ENCODE results near the gene ALDH5A1. TPM values are rescaled to one million over a fixed set of nuclear protein-coding genes. Genes with fewer than 3 reads are reported as not detected.

Gene ALDH5A1
- total RNA-seq, 4 donors from 2014 or later, result 6.4 to 15.4 (median 6.8) TPM

DNA sequence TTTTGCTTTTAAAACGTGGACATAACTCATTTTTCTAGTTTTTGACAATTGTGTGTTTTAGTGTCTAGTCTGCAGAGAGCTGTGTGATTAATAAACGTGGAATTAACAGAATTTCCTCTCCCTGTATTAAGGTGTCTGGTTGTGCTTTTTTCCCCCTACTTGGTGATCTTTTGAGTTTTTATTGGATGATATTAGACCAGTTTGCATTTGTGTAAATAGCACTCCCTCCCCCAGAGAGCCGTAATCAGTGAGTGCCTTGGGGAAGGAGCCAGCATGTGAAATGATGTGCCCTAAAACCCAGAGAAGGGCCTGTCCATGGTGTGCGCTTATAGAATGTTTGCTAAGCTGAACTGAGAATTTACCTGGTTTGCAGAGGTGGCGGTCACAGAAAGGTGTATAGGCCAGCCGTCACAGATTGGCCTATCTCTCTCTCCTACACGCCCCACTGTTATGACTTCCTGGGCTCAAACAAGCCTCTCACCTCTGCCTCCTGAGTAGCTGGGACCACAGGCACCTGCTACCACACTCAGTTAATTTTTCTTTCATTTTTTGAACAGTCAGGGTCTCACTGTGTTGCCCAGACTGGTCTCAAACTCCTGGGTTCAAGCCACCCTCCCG, 42.4 kb downstream of the ALDH5A1 start:
- intact Hi-C loops (cut with DNase I; ENCODE audit: low total_unique reads) (no loop called here), in situ Hi-C loops (cut with MboI; ENCODE audit: low sequenced_read_pairs in 4 of 4) (no loop called here)
- Histone ChIP-seq H3K4me1 (no peaks in the 10 kb centered on the region), H3K4me3 (no peak overlapping the region), H3K9me3 (no peaks in the 10 kb centered on the region), H3K27me3 (no peaks in the 10 kb centered on the region), H3K36me3 (peaks cover 7 to 28% of the 10 kb centered on the region in 2 donors), H3K27ac (no peak overlapping the region)
- no peak for ATAC-seq
- DNase-seq, result no peak
- TF ChIP-seq POLR2A (IDR thresholded peaks at IDR 0.05), result no peak
- TF ChIP-seq, protein P1, sequence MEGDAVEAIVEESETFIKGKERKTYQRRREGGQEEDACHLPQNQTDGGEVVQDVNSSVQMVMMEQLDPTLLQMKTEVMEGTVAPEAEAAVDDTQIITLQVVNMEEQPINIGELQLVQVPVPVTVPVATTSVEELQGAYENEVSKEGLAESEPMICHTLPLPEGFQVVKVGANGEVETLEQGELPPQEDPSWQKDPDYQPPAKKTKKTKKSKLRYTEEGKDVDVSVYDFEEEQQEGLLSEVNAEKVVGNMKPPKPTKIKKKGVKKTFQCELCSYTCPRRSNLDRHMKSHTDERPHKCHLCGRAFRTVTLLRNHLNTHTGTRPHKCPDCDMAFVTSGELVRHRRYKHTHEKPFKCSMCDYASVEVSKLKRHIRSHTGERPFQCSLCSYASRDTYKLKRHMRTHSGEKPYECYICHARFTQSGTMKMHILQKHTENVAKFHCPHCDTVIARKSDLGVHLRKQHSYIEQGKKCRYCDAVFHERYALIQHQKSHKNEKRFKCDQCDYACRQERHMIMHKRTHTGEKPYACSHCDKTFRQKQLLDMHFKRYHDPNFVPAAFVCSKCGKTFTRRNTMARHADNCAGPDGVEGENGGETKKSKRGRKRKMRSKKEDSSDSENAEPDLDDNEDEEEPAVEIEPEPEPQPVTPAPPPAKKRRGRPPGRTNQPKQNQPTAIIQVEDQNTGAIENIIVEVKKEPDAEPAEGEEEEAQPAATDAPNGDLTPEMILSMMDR (IDR thresholded peaks at IDR 0.05 in 4 of 5, conservative IDR thresholded peaks at IDR 0.05 in 1 of 5), result no peak

DNA sequence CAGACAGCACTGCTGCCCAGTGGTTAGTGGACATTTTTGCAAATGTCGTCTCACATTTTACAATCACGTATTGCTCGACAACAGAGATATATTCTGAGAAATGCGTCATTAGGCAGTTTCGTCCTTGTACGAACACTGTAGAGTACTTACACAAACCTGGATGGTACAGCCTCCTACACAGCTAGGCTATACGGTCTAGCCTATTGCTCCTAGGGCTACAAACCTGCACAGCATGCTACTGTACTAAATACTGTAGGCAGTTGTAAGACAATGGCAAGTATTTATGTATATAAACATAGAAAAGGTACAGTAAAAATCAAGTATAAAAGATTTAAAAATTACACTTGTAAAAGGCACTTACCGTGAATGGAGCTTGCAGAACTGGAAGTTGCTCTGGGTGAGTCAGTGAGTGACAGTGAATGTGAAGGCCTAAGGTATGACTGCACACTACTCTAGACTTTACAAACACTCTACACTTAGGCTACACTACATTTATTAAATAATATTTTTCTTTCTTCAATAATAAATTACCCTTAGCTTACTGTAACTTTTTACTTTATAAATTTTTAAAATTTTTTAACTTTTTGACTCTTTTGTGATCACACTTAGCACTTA, 43.1 kb downstream of the ALDH5A1 start:
- DNase-seq (no peak), ATAC-seq (no peak)
- no peak overlapping the region for H3K27ac ChIP-seq
- in situ Hi-C loops (cut with MboI; ENCODE audit: low sequenced_read_pairs in 4 of 4), result no loop called here
- H3K4me3 ChIP-seq, result no peak overlapping the region
- H3K27me3 ChIP-seq, result no peaks in the 10 kb centered on the region
- peaks cover 7 to 24% of the 10 kb centered on the region in 2 donors for H3K36me3 ChIP-seq
- intact Hi-C loops (cut with DNase I; ENCODE audit: low total_unique reads), result no loop called here
- TF ChIP-seq, protein P1 (IDR thresholded peaks at IDR 0.05 in 4 of 5, conservative IDR thresholded peaks at IDR 0.05 in 1 of 5), result no peak
- TF ChIP-seq POLR2A (IDR thresholded peaks at IDR 0.05), result no peak
- H3K9me3 ChIP-seq, result no peaks in the 10 kb centered on the region
- no peaks in the 10 kb centered on the region for H3K4me1 ChIP-seq

DNA sequence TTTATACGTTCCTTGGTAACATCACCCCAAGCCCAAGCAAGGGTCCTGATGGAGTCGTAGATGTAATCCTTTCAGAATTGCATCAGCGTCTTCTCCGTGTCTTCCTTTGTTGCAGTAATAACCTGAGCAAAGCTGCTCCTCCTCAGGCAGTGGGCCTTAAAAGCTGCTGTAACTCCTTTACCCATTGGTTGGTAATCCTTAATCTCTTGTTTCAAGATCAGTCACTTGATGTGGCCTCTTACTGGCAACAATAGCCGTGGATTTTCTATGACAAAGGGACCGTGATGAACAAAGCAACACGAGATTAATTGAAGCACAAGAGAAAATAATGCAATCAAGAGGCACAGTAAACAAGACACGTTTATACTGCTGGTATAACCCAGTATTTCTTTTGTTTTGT, 44.6 kb downstream of the ALDH5A1 start:
- no peak overlapping the region for H3K27ac ChIP-seq
- H3K4me3 ChIP-seq, result no peak overlapping the region
- no peak for TF ChIP-seq POLR2A (IDR thresholded peaks at IDR 0.05)
- H3K36me3 ChIP-seq, result peaks cover 0 to 11% of the 10 kb centered on the region in 2 donors
- ATAC-seq (no peak), DNase-seq (no peak)
- in situ Hi-C loops (cut with MboI; ENCODE audit: low sequenced_read_pairs in 4 of 4) (no loop called here), intact Hi-C loops (cut with DNase I; ENCODE audit: low total_unique reads) (no loop called here)
- H3K9me3 ChIP-seq, result no peaks in the 10 kb centered on the region
- no peaks in the 10 kb centered on the region for H3K4me1 ChIP-seq
- no peaks in the 10 kb centered on the region for H3K27me3 ChIP-seq

DNA sequence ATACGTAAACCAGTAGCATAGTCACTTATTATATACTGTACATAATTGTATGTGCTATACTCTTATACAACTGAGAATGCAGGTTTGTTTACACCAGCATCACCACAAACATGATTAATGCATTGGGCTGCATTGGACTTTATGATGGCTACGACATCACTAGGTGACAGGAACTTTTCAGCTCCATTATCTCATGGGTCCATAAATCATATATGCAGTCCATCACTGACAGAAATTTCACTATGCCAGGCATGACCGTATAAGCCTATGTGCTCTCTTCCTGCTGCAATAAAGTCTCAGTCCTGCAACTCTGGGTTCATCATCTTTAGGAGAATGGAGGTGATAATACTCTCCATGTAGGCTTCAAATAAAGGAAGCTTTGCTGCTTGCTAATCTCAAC, 45.4 kb downstream of the ALDH5A1 start:
- H3K9me3 ChIP-seq, result no peaks in the 10 kb centered on the region
- in situ Hi-C loops (cut with MboI; ENCODE audit: low sequenced_read_pairs in 4 of 4), result no loop called here
- intact Hi-C loops (cut with DNase I; ENCODE audit: low total_unique reads), result no loop called here

DNA sequence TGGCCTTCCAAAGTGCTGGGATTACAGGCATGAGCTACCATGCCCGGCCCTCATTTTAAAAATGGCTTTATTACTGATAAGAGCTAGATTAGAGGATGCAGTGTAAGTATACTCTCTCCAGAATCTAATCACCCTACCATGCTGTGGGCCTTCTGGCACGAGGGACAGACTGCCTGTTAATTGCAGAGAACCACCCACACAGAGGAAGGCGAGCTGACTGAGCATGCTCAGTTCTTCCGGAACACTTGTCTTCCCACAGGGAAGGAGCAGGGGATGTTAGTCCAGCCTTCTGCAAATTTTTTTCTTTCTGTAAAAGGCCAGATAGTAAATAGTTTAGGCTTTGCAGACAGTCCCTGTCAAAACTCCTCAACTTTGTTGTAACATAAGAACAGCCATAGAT, 48.9 kb downstream of the ALDH5A1 start:
- H3K27me3 ChIP-seq, result no peaks in the 10 kb centered on the region
- H3K9me3 ChIP-seq, result no peaks in the 10 kb centered on the region
- no peaks in the 10 kb centered on the region for H3K4me1 ChIP-seq
- peaks cover 0 to 4% of the 10 kb centered on the region in 2 donors for H3K36me3 ChIP-seq
- ATAC-seq, result no peak
- DNase-seq, result no peak
- intact Hi-C loops (cut with DNase I; ENCODE audit: low total_unique reads), result no loop called here
- in situ Hi-C loops (cut with MboI; ENCODE audit: low sequenced_read_pairs in 4 of 4), result no loop called here
- TF ChIP-seq POLR2A (IDR thresholded peaks at IDR 0.05), result no peak
- TF ChIP-seq, protein P1 (IDR thresholded peaks at IDR 0.05 in 4 of 5, conservative IDR thresholded peaks at IDR 0.05 in 1 of 5), result no peak
- H3K27ac ChIP-seq, result no peak overlapping the region
- no peak overlapping the region for H3K4me3 ChIP-seq

More for the DNA sequence above, 45.4 kb downstream of the ALDH5A1 start:
- no peak for TF ChIP-seq POLR2A (IDR thresholded peaks at IDR 0.05)
- TF ChIP-seq, protein P1 (IDR thresholded peaks at IDR 0.05 in 4 of 5, conservative IDR thresholded peaks at IDR 0.05 in 1 of 5), result no peak
- peaks cover 0 to 4% of the 10 kb centered on the region in 2 donors for H3K36me3 ChIP-seq
- H3K4me3 ChIP-seq, result no peak overlapping the region
- ATAC-seq (no peak), DNase-seq (no peak)
- H3K27me3 ChIP-seq, result no peaks in the 10 kb centered on the region
- no peaks in the 10 kb centered on the region for H3K4me1 ChIP-seq
- no peak overlapping the region for H3K27ac ChIP-seq

All from gastrocnemius medialis (tissue), 4 donors.